ENCODE results near the gene THSD7A. TPM values are rescaled to one million over a fixed set of nuclear protein-coding genes. Genes with fewer than 3 reads are reported as not detected.
"Not testable (repeated sequence)": the region's sequence is repeated elsewhere in the genome, so short reads cannot be mapped to it uniquely, and the experiment has no call there.

THSD7A gene
- total and polyA plus RNA-seq, 10 of the 15 experiments (the other 5 are each of a cell fraction or from before 2014, with no cell fraction given): 0.03 to 0.09 (median 0.03) TPM; not detected in 7

DNA sequence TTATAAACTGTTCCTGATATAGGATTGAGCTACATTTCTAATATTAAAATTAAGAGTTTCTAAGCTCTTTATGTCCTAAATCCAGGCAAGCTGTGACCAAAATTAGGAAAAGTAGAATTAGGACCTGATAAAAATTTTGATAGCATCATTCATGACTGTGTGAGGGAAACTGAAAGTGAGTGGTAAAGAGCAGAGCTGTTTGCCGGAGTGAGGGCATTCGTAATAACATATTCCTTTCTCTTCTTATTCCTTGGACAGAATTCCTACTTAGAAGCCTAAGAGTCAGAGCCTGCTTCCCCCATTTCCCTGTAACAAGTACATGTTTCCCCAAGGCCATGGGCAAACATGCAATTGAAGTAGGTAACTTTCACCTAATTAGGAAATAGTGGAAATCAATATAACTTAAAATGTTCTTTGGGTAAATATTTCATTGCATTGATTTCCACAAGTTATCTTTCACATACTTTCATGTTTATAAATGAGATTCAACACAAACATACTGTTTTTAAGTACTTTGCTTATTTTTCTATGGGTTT, 310.0 kb downstream of the THSD7A start:
- DNase-seq (ENCODE audit: low read depth, low spot score); H3K27me3 ChIP-seq (replicated peaks in 1 of 2; ENCODE audit: control insufficient read depth in 2 of 2, insufficient read depth in 2 of 2, low read length in 1 of 2); intact Hi-C loops (cut with micrococcal nuclease; ENCODE audit: unreplicated experiment); POLR2A ChIA-PET; ATAC-seq; BruUV-seq (replicated peaks); H3K36me3 ChIP-seq (ENCODE audit: control insufficient read depth in 2 of 2, insufficient read depth in 2 of 2, low read length in 1 of 2); H4K20me1 ChIP-seq (ENCODE audit: control insufficient read depth, insufficient read depth); H3K27ac ChIP-seq (ENCODE audit: control insufficient read depth, insufficient read depth); H3K79me2 ChIP-seq (ENCODE audit: control insufficient read depth, insufficient read depth, low read length); SMC1A ChIA-PET (ENCODE audit: uncharacterized antibody, unreplicated experiment); H2AFZ ChIP-seq (ENCODE audit: control insufficient read depth, low read depth, low read length); H3K4me2 ChIP-seq (ENCODE audit: control insufficient read depth, insufficient read depth); in situ Hi-C loops (cut with MboI); H3K9me3 ChIP-seq (replicated peaks; ENCODE audit: control insufficient read depth, insufficient read depth, low read length); H3K4me1 ChIP-seq (ENCODE audit: control insufficient read depth, insufficient read depth, low read length); FAIRE-seq; H3K9ac ChIP-seq (ENCODE audit: control insufficient read depth, insufficient read depth, low read length); RAD21 ChIA-PET (ENCODE audit: unreplicated experiment); CTCF ChIA-PET; H3K4me3 ChIP-seq: not testable (repeated sequence)
- 17% methylated on average over 2 of the region's 2 CpGs for WGBS (ENCODE audit: insufficient coverage, insufficient replicate concordance, low lambda C conversion rate, missing lambda C conversion rate)

DNA sequence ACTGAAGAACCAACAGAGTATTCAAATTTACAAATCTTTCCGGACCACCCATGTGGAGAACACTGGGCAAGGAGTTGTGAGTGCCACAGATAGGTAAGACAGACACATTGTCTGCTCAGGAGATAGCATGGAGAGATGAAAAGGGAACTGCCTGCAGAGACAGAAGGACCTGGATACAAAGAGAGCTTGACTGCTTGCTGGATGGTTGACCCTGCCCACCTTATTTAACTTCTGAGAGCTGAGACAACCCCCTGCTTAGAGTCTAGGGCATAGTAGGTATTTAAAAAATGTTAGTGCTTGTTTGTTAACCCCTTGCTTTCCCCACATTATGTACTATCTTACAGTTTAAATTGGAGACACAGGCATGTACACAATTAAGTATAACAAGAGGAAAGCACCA, 314.1 kb downstream of the THSD7A start:
- H3K4me1 ChIP-seq (ENCODE audit: control insufficient read depth, insufficient read depth, low read length): no peaks in the 10 kb centered on the region
- ChIA-PET RAD21 (ENCODE audit: unreplicated experiment) (no interaction called here), CTCF (no interaction called here), SMC1A (ENCODE audit: uncharacterized antibody, unreplicated experiment) (no interaction called here), POLR2A (no interaction called here)
- no peak overlapping the region for H3K27ac ChIP-seq (ENCODE audit: control insufficient read depth, insufficient read depth)
- BruUV-seq (replicated peaks): no TSS peak
- no peak overlapping the region for H2AFZ ChIP-seq (ENCODE audit: control insufficient read depth, low read depth, low read length)
- FAIRE-seq (no peak), ATAC-seq (no peak), DNase-seq (ENCODE audit: low read depth, low spot score) (no peak)
- no peak overlapping the region for H3K9ac ChIP-seq (ENCODE audit: control insufficient read depth, insufficient read depth, low read length)
- H3K36me3 ChIP-seq (ENCODE audit: control insufficient read depth in 2 of 2, insufficient read depth in 2 of 2, low read length in 1 of 2): no peaks in the 10 kb centered on the region
- no peaks in the 10 kb centered on the region for H4K20me1 ChIP-seq (ENCODE audit: control insufficient read depth, insufficient read depth)
- no peak overlapping the region for H3K4me3 ChIP-seq
- no peaks in the 10 kb centered on the region for H3K79me2 ChIP-seq (ENCODE audit: control insufficient read depth, insufficient read depth, low read length)
- in situ Hi-C loops (cut with MboI) (no loop called here), intact Hi-C loops (cut with micrococcal nuclease; ENCODE audit: unreplicated experiment) (no loop called here)
- H3K9me3 ChIP-seq (replicated peaks; ENCODE audit: control insufficient read depth, insufficient read depth, low read length): no peaks in the 10 kb centered on the region
- TF ChIP-seq EED (IDR thresholded peaks at IDR 0.05; ENCODE audit: low read depth): no peak
- no peak for TF ChIP-seq SMC3 (IDR thresholded peaks at IDR 0.05; ENCODE audit: borderline replicate concordance, low read length)
- TF ChIP-seq MYB (IDR thresholded peaks at IDR 0.05; ENCODE audit: borderline replicate concordance, low read depth, low read length): no peak
- TF ChIP-seq IRF4 (IDR thresholded peaks at IDR 0.05; ENCODE audit: low read depth, low read length): no peak
- no peak for TF ChIP-seq RUNX3 (IDR thresholded peaks at IDR 0.05; ENCODE audit: low read length)
- no peak for TF ChIP-seq NR2C1 (IDR thresholded peaks at IDR 0.05)
- no peak for TF ChIP-seq ASH2L (IDR thresholded peaks at IDR 0.05; ENCODE audit: borderline replicate concordance, low read depth)
- TF ChIP-seq SIN3A (IDR thresholded peaks at IDR 0.05; ENCODE audit: low read depth, low read length): no peak
- TF ChIP-seq RAD51 (IDR thresholded peaks at IDR 0.05): no peak
- TF ChIP-seq NFYB (IDR thresholded peaks at IDR 0.05; ENCODE audit: insufficient read depth, low read depth, low read length): no peak
- TF ChIP-seq, protein P1, sequence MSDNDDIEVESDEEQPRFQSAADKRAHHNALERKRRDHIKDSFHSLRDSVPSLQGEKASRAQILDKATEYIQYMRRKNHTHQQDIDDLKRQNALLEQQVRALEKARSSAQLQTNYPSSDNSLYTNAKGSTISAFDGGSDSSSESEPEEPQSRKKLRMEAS (IDR thresholded peaks at IDR 0.05; ENCODE audit: low read depth, low read length): no peak
- TF ChIP-seq, protein P2, sequence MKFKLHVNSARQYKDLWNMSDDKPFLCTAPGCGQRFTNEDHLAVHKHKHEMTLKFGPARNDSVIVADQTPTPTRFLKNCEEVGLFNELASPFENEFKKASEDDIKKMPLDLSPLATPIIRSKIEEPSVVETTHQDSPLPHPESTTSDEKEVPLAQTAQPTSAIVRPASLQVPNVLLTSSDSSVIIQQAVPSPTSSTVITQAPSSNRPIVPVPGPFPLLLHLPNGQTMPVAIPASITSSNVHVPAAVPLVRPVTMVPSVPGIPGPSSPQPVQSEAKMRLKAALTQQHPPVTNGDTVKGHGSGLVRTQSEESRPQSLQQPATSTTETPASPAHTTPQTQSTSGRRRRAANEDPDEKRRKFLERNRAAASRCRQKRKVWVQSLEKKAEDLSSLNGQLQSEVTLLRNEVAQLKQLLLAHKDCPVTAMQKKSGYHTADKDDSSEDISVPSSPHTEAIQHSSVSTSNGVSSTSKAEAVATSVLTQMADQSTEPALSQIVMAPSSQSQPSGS (IDR thresholded peaks at IDR 0.05; ENCODE audit: low read length): no peak
- TF ChIP-seq RAD21 (IDR thresholded peaks at IDR 0.05; ENCODE audit: insufficient read depth, low read depth, low read length): no peak
- H3K4me2 ChIP-seq (ENCODE audit: control insufficient read depth, insufficient read depth): no peak overlapping the region
- 28% methylated on average over 1 of the region's 1 CpG for whole genome bisulfite sequencing (ENCODE audit: insufficient coverage, insufficient replicate concordance, low lambda C conversion rate, missing lambda C conversion rate)
- H3K27me3 ChIP-seq (replicated peaks in 1 of 2; ENCODE audit: control insufficient read depth in 2 of 2, insufficient read depth in 2 of 2, low read length in 1 of 2): no peaks in the 10 kb centered on the region
